H9 (cell line): Measurements from ENCODE around the gene PTPRK. TPM values are rescaled to one million over a fixed set of nuclear protein-coding genes. Genes with fewer than 3 reads are reported as not detected.
A peak's percentile ranks its signal among the peaks of the same experiment; 100 is the strongest.

Source experiments
- DNase-seq: peaks from one replicate; pipeline ENCODE4 v3.0.0-alpha.2; 2017
- H2AFZ ChIP-seq: one replicate; pipeline ENCODE4 v1.6.1; 2013; ENCODE audit warnings: mild to moderate bottlenecking, low read length, control low read depth, moderate library complexity
- H2AK5ac ChIP-seq: 2 replicates; pipeline ENCODE4 v1.6.1; 2013; ENCODE audit warnings: low read length, control low read depth, mixed read lengths; ENCODE audit not compliant: insufficient read length
- H2BK120ac ChIP-seq: one replicate; pipeline ENCODE4 v1.6.1; 2013; ENCODE audit warnings: low read depth, mild to moderate bottlenecking, low read length, control low read depth, inconsistent platforms; ENCODE audit not compliant: poor library complexity, severe bottlenecking
- H2BK12ac ChIP-seq: 2 replicates; pipeline ENCODE4 v1.6.1; 2013; ENCODE audit warnings: low read length, control low read depth, mixed read lengths, low read depth; ENCODE audit not compliant: insufficient read length
- H2BK15ac ChIP-seq: 2 replicates; pipeline ENCODE4 v1.6.1; 2013; ENCODE audit warnings: low read depth, low read length, control low read depth
- H2BK20ac ChIP-seq: one replicate; pipeline ENCODE4 v1.6.1; 2013; ENCODE audit warnings: low read depth, mild to moderate bottlenecking, low read length, control low read depth, inconsistent platforms; ENCODE audit not compliant: poor library complexity, severe bottlenecking
- H2BK5ac ChIP-seq: 2 replicates; pipeline ENCODE4 v1.6.1; 2013; ENCODE audit warnings: low read length, control low read depth, mixed read lengths; ENCODE audit not compliant: insufficient read length
- H3K14ac ChIP-seq: 2 replicates; pipeline ENCODE4 v1.6.1; 2013; ENCODE audit warnings: low read length, control low read depth; ENCODE audit not compliant: insufficient read depth
- H3K18ac ChIP-seq: 2 replicates; pipeline ENCODE4 v1.6.1; 2013; ENCODE audit warnings: low read depth, mild to moderate bottlenecking, mixed read lengths, low read length, control low read depth; ENCODE audit not compliant: insufficient read length
- H3K23ac ChIP-seq: 2 replicates; pipeline ENCODE4 v1.6.1; 2013; ENCODE audit warnings: low read length, control low read depth, mixed read lengths, low read depth; ENCODE audit not compliant: insufficient read length
- H3K23me2 ChIP-seq: 2 replicates; pipeline ENCODE4 v1.6.1; 2013; ENCODE audit warnings: low read depth, mild to moderate bottlenecking, mixed read lengths, low read length, control low read depth; ENCODE audit not compliant: insufficient read length, poor library complexity, severe bottlenecking
- H3K27ac ChIP-seq: 2 replicates; pipeline ENCODE4 v1.5.1; 2013; ENCODE audit warnings: low read length, control low read depth, mixed read lengths, low read depth; ENCODE audit not compliant: insufficient read length
- H3K27me3 ChIP-seq: 2 replicates; pipeline ENCODE4 v1.6.1; 2013; ENCODE audit warnings: low read length, control low read depth, inconsistent platforms; ENCODE audit not compliant: insufficient read depth
- H3K4ac ChIP-seq: 2 replicates; pipeline ENCODE4 v1.6.1; 2013; ENCODE audit warnings: low read depth, mild to moderate bottlenecking, control low read depth, inconsistent platforms, low read length, moderate library complexity
- H3K4me1 ChIP-seq: 2 replicates; pipeline ENCODE4 v1.6.1; 2013; ENCODE audit warnings: low read length, control low read depth, inconsistent platforms; ENCODE audit not compliant: insufficient read depth
- H3K4me2 ChIP-seq: 2 replicates; pipeline ENCODE4 v1.6.1; 2013; ENCODE audit warnings: low read length, control low read depth, mixed read lengths; ENCODE audit not compliant: insufficient read length, insufficient read depth
- H3K56ac ChIP-seq: 2 replicates; pipeline ENCODE4 v1.6.1; 2013; ENCODE audit warnings: low read depth, mild to moderate bottlenecking, mixed read lengths, low read length, control low read depth; ENCODE audit not compliant: insufficient read length
- H3K79me1 ChIP-seq: 2 replicates; pipeline ENCODE4 v1.6.1; 2013; ENCODE audit warnings: low read depth, mild to moderate bottlenecking, moderate library complexity, low read length, control low read depth, inconsistent platforms; ENCODE audit not compliant: insufficient read depth, poor library complexity, severe bottlenecking
- H3K79me2 ChIP-seq: 2 replicates; pipeline ENCODE4 v1.6.1; 2013; ENCODE audit warnings: low read length, control low read depth, inconsistent platforms; ENCODE audit not compliant: insufficient read depth
- H3K9ac ChIP-seq: 2 replicates; pipeline ENCODE4 v1.6.1; 2013; ENCODE audit warnings: low read length, control low read depth, mixed read lengths; ENCODE audit not compliant: insufficient read length; ENCODE audit errors: extremely low read depth
- H3K9me3 ChIP-seq: one replicate; pipeline ENCODE4 v1.6.1; 2013; ENCODE audit warnings: low read depth, low read length, inconsistent platforms; ENCODE audit not compliant: control insufficient read depth
- H3T11ph ChIP-seq: one replicate; pipeline ENCODE4 v1.6.1; 2013; ENCODE audit warnings: mild to moderate bottlenecking, low read length, control low read depth, inconsistent platforms
- H4K20me1 ChIP-seq: one replicate; pipeline ENCODE4 v1.6.1; 2013; ENCODE audit not compliant: control insufficient read depth, insufficient read length, insufficient read depth
- H4K5ac ChIP-seq: 2 replicates; pipeline ENCODE4 v1.6.1; 2013; ENCODE audit warnings: low read depth, mild to moderate bottlenecking, mixed read lengths, low read length, control low read depth; ENCODE audit not compliant: insufficient read length
- H4K8ac ChIP-seq: replicated peaks from 2 replicates; pipeline ENCODE4 v1.6.1; 2013; ENCODE audit warnings: low read length, control low read depth, mixed read lengths, low read depth; ENCODE audit not compliant: insufficient read length
- H4K91ac ChIP-seq: 2 replicates; pipeline ENCODE4 v1.6.1; 2013; ENCODE audit warnings: low read depth, mild to moderate bottlenecking, moderate library complexity, mixed read lengths, low read length, control low read depth; ENCODE audit not compliant: insufficient read length
- H3K27ac Mint-ChIP-seq, 3 experiments: 2 replicates in 2 of 3; 3 replicates in 1 of 3; pipeline ENCODE4 v1.8.0; 2020 to 2021; ENCODE audit warnings: mixed read lengths in 3 of 3, mild to moderate bottlenecking in 1 of 3, moderate library complexity in 1 of 3
- H3K27me3 Mint-ChIP-seq: 2 replicates; pipeline ENCODE4 v1.8.0; 2021; ENCODE audit warnings: low read depth, mild to moderate bottlenecking, moderate library complexity, mixed read lengths
- H3K36me3 Mint-ChIP-seq, 3 experiments: 2 replicates in 2 of 3; 3 replicates in 1 of 3; pipeline ENCODE4 v1.8.0; 2020 to 2021; ENCODE audit warnings: low read depth in 3 of 3, mixed read lengths in 3 of 3; ENCODE audit not compliant: insufficient read depth in 1 of 3
- H3K4me1 Mint-ChIP-seq, 2 experiments: 2 replicates each; pipeline ENCODE4 v1.8.0; 2020; ENCODE audit warnings: mixed read lengths in 2 of 2
- H3K4me3 Mint-ChIP-seq, 2 experiments: 2 replicates in 1 of 2; 3 replicates in 1 of 2; pipeline ENCODE4 v1.8.0; 2020 to 2021; ENCODE audit warnings: mild to moderate bottlenecking in 2 of 2, mixed read lengths in 2 of 2, moderate library complexity in 1 of 2
- H3K9me3 Mint-ChIP-seq, 2 experiments: 2 replicates in 1 of 2; 3 replicates in 1 of 2; pipeline ENCODE4 v1.8.0; 2020; ENCODE audit warnings: mild to moderate bottlenecking in 2 of 2, mixed read lengths in 2 of 2, moderate library complexity in 1 of 2
- WGBS: extraction: QIAGEN DNeasy Blood & Tissue Kit; methylation state at CpG from one replicate; pipeline ENCODE4 v1.1.7; 2013; ENCODE audit warnings: missing lambda C conversion rate, low lambda C conversion rate, mixed read lengths; ENCODE audit not compliant: insufficient read length; ENCODE audit errors: extremely low coverage; 5-methylcytosine and 5-hydroxymethylcytosine counted together
- total RNA-seq: library from RNA; stranded (reverse); gene quantifications from 2 replicates; pipeline ENCODE4 v1.2.1, GENCODE V29; 2021
- TF ChIP-seq, protein P1 (sequence below): fragments of 200-600 bp; sonication (generic); conservative IDR thresholded peaks from 3 replicates; pipeline ENCODE4 v1.8.0; 2021; ENCODE audit warnings: antibody characterized with exemption, mild to moderate bottlenecking

The PTPRK gene
- total RNA-seq, 1 experiment from 2014 or later: 47.9 TPM

DNA sequence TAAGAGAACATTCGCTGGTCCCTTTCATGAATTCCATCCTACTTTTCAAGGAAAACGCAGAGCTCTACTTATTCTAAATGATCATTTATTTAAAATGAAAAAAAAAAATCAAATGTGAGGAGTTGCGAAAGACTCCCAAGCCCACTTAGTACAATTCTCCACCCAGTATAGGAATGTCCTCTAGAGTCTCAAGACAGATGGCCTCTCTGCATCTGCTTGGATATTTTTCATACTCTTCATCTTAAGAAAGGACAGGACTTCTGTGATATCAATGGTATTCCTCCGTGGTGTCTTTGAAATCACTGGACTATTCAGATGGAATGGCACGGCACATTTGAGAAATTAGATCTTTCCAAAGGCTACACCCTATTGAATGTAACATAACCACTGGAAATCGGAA lies 107.1 kb downstream of the PTPRK start:
- no peaks in the 10 kb centered on the region for H3K9me3 Mint-ChIP-seq
- Histone ChIP-seq H3K23me2 (no peaks in the 10 kb centered on the region), H2BK20ac (peak overlapping the region; percentile 45), H4K8ac (no peak overlapping the region), H3T11ph (no peak overlapping the region), H3K27me3 (no peaks in the 10 kb centered on the region), H2BK15ac (no peak overlapping the region), H3K4me2 (no peak overlapping the region), H3K4ac (no peak overlapping the region), H4K91ac (no peak overlapping the region), H3K23ac (no peak overlapping the region), H3K14ac (no peak overlapping the region), H3K27ac (no peak overlapping the region), H4K5ac (no peak overlapping the region), H2AFZ (no peak overlapping the region), H2BK5ac (no peak overlapping the region), H2AK5ac (no peak overlapping the region), H2BK120ac (no peak overlapping the region), H2BK12ac (no peak overlapping the region), H3K9ac (no peak overlapping the region), H4K20me1 (no peaks in the 10 kb centered on the region), H3K79me1 (peaks cover under 1% of the 10 kb centered on the region), H3K79me2 (peaks cover 6% of the 10 kb centered on the region; the same call in 1 of the 2 replicates), H3K4me1 (no peaks in the 10 kb centered on the region; the same call in 1 of the 2 replicates), H3K18ac (no peak overlapping the region), H3K56ac (no peak overlapping the region), H3K9me3 (no peaks in the 10 kb centered on the region)
- TF ChIP-seq, protein P1, sequence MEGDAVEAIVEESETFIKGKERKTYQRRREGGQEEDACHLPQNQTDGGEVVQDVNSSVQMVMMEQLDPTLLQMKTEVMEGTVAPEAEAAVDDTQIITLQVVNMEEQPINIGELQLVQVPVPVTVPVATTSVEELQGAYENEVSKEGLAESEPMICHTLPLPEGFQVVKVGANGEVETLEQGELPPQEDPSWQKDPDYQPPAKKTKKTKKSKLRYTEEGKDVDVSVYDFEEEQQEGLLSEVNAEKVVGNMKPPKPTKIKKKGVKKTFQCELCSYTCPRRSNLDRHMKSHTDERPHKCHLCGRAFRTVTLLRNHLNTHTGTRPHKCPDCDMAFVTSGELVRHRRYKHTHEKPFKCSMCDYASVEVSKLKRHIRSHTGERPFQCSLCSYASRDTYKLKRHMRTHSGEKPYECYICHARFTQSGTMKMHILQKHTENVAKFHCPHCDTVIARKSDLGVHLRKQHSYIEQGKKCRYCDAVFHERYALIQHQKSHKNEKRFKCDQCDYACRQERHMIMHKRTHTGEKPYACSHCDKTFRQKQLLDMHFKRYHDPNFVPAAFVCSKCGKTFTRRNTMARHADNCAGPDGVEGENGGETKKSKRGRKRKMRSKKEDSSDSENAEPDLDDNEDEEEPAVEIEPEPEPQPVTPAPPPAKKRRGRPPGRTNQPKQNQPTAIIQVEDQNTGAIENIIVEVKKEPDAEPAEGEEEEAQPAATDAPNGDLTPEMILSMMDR: no peak
- H3K36me3 Mint-ChIP-seq: no peaks in the 10 kb centered on the region
- H3K27ac Mint-ChIP-seq: no peak overlapping the region
- H3K4me3 Mint-ChIP-seq: no peak overlapping the region
- no peaks in the 10 kb centered on the region for H3K27me3 Mint-ChIP-seq
- WGBS: no CpG with 5 or more reads among the region's 6 CpGs
- DNase-seq: no peak
- peaks cover 11 to 14% of the 10 kb centered on the region in 2 experiments for H3K4me1 Mint-ChIP-seq
